Activated CD4-positive, CD25-positive, alpha-beta regulatory T cell (primary cell): ENCODE data around the gene SLC24A3.

Source experiments
- DNase-seq, 4 experiments: peaks; one replicate each; lab custom pipeline; 2025; lab: John Stamatoyannopoulos, UW

Gene SLC24A3

GRCh38 chr20:19304886-19305415, 92.5 kb downstream of the SLC24A3 start:
- no peak for DNase-seq

DNA sequence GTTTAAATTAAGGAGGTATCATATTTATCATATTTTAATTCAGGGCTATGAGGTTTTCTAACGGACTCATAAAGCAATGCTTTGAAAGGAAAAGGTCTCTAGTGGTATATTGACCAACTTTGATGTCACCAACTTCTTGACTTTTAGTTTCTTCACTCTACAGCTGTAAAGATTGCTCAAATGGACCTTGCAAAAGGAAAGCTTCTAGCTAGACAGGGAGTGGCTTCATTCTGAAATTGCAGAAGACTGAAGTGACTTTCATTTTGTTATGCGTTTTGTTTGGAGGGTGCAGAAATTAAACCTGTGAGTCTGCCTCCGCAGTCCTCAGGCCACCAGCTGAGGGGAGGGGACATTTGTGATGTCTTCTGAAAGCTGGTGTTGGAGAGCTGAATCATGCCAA, 95.7 kb downstream of the SLC24A3 start:
- no peak for DNase-seq

- DNase-seq = no peak
These were observed 98.1 kb downstream of the SLC24A3 start for GRCh38 chr20:19310541-19310940.

DNA sequence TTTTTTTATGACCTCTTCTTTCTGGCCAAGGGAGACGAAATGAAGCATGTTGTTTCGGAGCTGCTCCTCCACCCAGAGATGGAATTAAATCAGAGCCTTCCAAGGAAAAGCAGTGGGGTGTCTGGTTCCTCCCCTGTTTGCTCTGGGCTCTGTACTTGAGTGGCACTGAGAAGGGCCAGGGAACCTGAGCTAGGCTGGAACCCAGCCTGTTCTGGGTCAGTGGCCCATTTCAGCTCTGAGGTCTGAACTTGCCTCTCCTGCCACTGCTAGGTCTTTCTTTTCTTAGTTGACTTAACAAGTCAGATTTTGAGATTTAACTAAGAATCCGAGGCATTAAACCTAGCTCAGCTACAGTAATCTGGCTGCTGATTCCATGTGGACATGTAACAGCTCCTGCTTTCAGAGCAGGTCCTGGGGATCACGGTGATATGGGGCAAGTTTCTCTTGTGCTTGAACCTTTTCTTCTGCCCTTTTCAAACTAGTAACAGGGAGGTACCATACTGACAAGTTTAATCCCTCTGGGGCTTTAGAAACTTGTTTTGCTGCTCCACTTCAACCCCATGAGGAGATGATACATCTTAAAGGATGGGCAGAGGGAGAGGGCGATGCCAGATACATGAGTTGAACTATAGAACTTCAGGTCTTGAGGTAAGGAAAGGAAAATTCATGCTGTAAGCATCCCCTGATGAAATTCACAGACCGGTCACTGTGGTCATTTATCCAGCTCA, 101.1 kb downstream of the SLC24A3 start:
- no peak for DNase-seq

DNA sequence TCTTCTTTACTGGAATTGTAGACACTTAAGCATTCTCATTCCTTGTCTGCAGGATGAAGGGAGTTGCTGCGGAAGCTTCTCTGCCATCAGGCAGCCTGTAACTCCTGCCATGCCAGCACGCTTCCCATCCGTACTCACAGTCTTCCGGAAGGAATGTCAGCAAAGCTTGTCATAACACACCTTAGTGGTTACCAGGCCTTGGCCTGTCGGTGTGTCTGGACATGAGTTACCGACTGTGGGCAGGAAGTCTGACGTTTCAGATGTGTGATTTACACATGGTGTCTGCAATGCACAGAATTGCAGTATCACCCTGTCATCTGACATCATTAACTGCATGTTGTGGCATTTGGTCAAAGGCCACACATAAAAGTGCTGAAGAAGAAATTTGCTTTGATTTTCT, 102.2 kb downstream of the SLC24A3 start:
- no peak for DNase-seq

GRCh38 chr20:19317237-19318069, 105.0 kb downstream of the SLC24A3 start:
- no peak for DNase-seq

DNA sequence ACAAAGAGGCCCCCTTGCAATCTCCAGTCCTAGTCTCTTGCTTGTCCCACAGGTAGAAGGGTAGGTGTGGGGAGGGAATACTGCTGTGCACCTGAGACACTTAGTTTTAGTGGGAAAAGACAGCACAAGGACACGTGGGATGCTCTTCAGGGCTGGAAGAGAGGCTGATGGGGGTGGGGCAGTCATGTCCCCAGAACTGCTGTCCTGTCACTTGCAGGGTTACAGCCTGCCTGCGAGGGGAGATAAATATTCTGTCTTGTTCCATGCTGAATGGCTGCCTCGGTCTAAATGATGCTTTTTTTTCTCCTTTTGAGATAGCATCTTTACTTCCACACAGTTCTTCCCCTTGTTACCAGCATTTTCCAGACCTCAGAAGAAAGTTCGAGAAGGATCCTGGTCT, 106.2 kb downstream of the SLC24A3 start:
- no peak for DNase-seq

DNA sequence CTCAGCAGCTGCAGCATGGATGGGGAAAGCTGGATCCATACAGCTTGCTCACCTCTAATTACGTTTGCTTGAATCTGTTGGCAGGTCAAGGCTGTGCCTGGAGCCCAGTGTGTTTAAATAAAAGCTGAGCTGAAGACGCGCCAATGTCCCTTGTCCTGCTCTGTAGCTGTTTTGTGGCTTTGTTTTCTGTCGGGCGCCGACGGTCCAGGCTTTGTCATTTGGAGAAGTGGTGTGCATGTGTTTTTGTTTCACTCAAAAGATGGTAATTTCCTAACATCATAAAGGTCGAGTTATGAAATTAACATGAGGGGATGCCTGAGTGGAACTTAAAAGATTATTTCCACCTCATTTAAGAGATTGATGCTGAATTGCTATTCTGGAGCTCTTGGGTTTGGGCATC, 107.6 kb downstream of the SLC24A3 start:
- no peak for DNase-seq

DNA sequence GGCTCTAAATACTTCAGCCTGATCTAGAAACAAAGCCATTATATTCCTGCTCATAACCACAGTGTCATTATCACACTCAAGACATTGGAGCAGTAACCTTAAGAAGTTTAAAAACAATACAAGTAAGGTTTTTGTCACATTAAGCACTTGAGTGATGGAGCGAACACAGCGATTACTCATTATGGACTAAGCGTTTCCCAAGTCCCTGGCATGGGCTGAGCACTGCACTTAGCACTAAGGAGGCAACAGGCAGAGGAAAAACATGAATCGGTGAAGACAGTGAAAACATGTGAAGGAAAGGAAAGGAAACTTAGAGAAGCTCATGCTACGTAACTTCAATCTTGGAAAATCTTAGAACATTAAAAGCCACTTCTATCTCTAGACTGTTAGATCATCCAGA, 108.7 kb downstream of the SLC24A3 start:
- no peak for DNase-seq

GRCh38 chr20:19322061-19322985, 109.9 kb downstream of the SLC24A3 start:
- no peak for DNase-seq

GRCh38 chr20:19327401-19327800, 115.0 kb downstream of the SLC24A3 start:
- DNase-seq = no peak

GRCh38 chr20:19328676-19329075, 116.2 kb downstream of the SLC24A3 start:
- no peak for DNase-seq

GRCh38 chr20:19330038-19330437, 117.6 kb downstream of the SLC24A3 start:
- no peak for DNase-seq

- DNase-seq = no peak
These were observed 118.3 kb downstream of the SLC24A3 start for GRCh38 chr20:19330731-19331130.

DNA sequence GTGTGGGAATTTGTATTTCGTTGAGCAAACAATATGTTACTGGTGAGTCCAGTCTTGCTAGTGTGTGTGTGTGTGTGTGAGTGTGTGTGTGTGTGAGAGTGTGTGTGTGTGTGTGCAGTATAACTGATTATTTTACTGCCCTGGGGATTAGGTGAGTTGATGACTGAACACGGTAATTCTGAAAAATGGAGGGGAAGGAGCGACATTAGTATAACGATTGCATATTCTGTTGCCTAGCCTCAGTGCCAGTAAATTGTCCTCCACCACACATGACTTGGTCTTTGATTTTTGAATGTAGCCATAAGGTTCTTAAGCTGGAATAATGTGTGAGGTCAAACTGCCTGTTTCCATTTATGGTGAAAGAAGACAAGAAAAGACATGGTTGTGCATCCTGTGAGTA, 121.1 kb downstream of the SLC24A3 start:
- no peak for DNase-seq

GRCh38 chr20:19335341-19335740, 122.9 kb downstream of the SLC24A3 start:
- DNase-seq = no peak

- no peak for DNase-seq
These were observed 123.5 kb downstream of the SLC24A3 start for GRCh38 chr20:19335916-19336315.

DNA sequence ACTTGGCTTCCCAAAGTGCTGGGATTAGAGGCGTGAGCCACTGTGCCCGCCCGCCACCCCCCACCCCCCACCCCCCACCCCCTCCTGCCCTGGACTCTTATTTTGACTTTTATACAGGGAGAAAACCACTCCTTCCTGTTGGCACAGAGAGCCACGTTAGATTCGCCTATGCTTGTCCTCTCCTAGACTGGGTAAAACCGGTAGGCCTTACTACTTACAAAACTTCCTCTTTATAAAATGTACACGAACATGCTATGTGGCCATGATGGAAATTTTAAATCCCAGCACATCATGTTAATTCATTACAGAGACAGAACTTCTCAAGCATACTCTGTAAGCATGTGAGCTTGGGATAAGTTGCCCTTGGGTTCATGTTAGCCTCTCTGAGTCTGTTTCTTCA, 124.2 kb downstream of the SLC24A3 start:
- DNase-seq = no peak

DNA sequence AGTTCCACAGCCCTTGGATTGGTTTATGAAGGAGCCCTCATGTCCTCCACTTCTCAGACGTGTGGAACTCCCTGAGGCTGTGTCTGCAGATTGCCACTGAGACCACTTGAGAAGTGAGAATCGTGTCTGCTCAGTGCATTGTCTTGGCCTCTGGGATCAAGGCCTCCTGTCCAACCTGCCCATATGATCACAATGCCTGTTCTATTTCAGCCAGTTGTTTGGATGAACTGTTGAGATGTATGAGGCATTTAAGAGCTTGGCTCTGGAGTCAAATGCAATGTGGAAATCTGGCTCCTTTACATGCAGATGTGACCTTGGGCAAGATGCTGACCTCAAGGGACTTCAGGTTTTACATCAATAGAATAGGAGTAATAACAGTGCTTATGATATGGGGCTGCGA, 125.9 kb downstream of the SLC24A3 start:
- no peak for DNase-seq

GRCh38 chr20:19338960-19339359, 126.5 kb downstream of the SLC24A3 start:
- no peak for DNase-seq

- no peak for DNase-seq
These were observed 129.1 kb downstream of the SLC24A3 start for GRCh38 chr20:19341348-19342053.
